ENCODE results near the gene MEGF11.

- no peak for TF ChIP-seq EZH2 (IDR thresholded peaks at IDR 0.05)
- no peak for TF ChIP-seq ZNF274 (IDR thresholded peaks at IDR 0.05; ENCODE audit: low read depth, low read length)
Measured at GRCh38 chr15:66222273-66223198, 31.0 kb downstream of the MEGF11 start.
